SK-N-SH treated with all-trans-retinoic acid at 6 μM for 48 hours (cell line): ENCODE results near the gene PDLIM7.

Experiments used
- ATAC-seq: fragments of 200-7000 bp; cut with Tn5 transposase; 3 replicates; pipeline ENCODE4 v1.9.1; 2020; ENCODE audit warnings: mild to moderate bottlenecking, moderate library complexity
- ARNTL ChIP-seq: fragments of 450-650 bp; formaldehyde crosslinking; IDR thresholded peaks from 2 replicates; pipeline ENCODE4 v1.5.0; 2020; ENCODE audit warnings: low read depth, mild to moderate bottlenecking, moderate library complexity, borderline replicate concordance
- CREB5 ChIP-seq: fragments of 250-450 bp; sonication (Bioruptor Pico); IDR thresholded peaks from 2 replicates; pipeline ENCODE4 v1.5.1; 2020; ENCODE audit warnings: low read depth, mild to moderate bottlenecking, moderate library complexity
- CSRNP3 ChIP-seq: fragments of 250-450 bp; sonication (Bioruptor Pico); IDR thresholded peaks from 2 replicates; pipeline ENCODE4 v1.5.1; 2021; ENCODE audit warnings: mild to moderate bottlenecking, moderate library complexity
- ESRRG ChIP-seq: fragments of 250-450 bp; sonication (Bioruptor Pico); IDR thresholded peaks from 2 replicates; pipeline ENCODE4 v1.6.1; 2021; ENCODE audit warnings: mild to moderate bottlenecking
- GLIS3 ChIP-seq: fragments of 250-450 bp; sonication (Bioruptor Pico); IDR thresholded peaks from 2 replicates; pipeline ENCODE4 v1.5.0; 2020; ENCODE audit warnings: mild to moderate bottlenecking, moderate library complexity
- PPARA ChIP-seq: fragments of 250-450 bp; sonication (Bioruptor Pico); IDR thresholded peaks from 2 replicates; pipeline ENCODE4 v1.5.0; 2020; ENCODE audit warnings: mild to moderate bottlenecking, borderline replicate concordance
- RARB ChIP-seq: fragments of 250-450 bp; sonication (Bioruptor Pico); IDR thresholded peaks from 2 replicates; pipeline ENCODE4 v1.8.0; 2021; ENCODE audit warnings: mild to moderate bottlenecking, moderate library complexity
- SNAI2 ChIP-seq: fragments of 250-450 bp; sonication (Bioruptor Pico); IDR thresholded peaks from 2 replicates; pipeline ENCODE4 v1.5.0; 2020; ENCODE audit warnings: mild to moderate bottlenecking, moderate library complexity
- TCF4 ChIP-seq: fragments of 250-450 bp; sonication (Bioruptor Pico); IDR thresholded peaks from 2 replicates; pipeline ENCODE4 v1.8.0; 2021; ENCODE audit warnings: mild to moderate bottlenecking, moderate library complexity, borderline replicate concordance
- TOX ChIP-seq: fragments of 250-450 bp; sonication (Bioruptor Pico); IDR thresholded peaks from 2 replicates; pipeline ENCODE4 v1.8.0; 2021; ENCODE audit warnings: mild to moderate bottlenecking, moderate library complexity, borderline replicate concordance
- ZC3H10 ChIP-seq: fragments of 250-450 bp; sonication (Bioruptor Pico); IDR thresholded peaks from 2 replicates; pipeline ENCODE4 v1.5.1; 2021; ENCODE audit warnings: mild to moderate bottlenecking, moderate library complexity
- ZNF565 ChIP-seq: fragments of 450-650 bp; formaldehyde crosslinking; conservative IDR thresholded peaks from 2 replicates; pipeline ENCODE4 v1.5.0; 2020; ENCODE audit warnings: low read depth, mild to moderate bottlenecking, moderate library complexity
- ZNF70 ChIP-seq: fragments of 450-650 bp; formaldehyde crosslinking; IDR thresholded peaks from 2 replicates; pipeline ENCODE4 v1.5.0; 2020; ENCODE audit warnings: mild to moderate bottlenecking, moderate library complexity
- TF ChIP-seq, protein P1 (sequence below): fragments of 250-450 bp; sonication (Bioruptor Pico); IDR thresholded peaks from 2 replicates; pipeline ENCODE4 v1.8.0; 2021; ENCODE audit warnings: low read depth, mild to moderate bottlenecking, moderate library complexity, borderline replicate concordance
- TF ChIP-seq, protein P2 (sequence below): fragments of 250-450 bp; sonication (Bioruptor Pico); IDR thresholded peaks from 2 replicates; pipeline ENCODE4 v1.8.0; 2020; ENCODE audit warnings: mild to moderate bottlenecking, moderate library complexity, borderline replicate concordance

The PDLIM7 gene

GRCh38 chr5:177507165-177507564 lies 9.8 kb upstream of the PDLIM7 start (continued):
- TF ChIP-seq CSRNP3 (no peak), SNAI2 (CRISPR knock-in tag) (no peak)

GRCh38 chr5:177505075-177505474 lies 7.7 kb upstream of the PDLIM7 start:
- TF ChIP-seq ZNF70 (CRISPR knock-in tag) (no peak), ZNF565 (CRISPR knock-in tag) (no peak), GLIS3 (no peak)
- TF ChIP-seq, protein P1, sequence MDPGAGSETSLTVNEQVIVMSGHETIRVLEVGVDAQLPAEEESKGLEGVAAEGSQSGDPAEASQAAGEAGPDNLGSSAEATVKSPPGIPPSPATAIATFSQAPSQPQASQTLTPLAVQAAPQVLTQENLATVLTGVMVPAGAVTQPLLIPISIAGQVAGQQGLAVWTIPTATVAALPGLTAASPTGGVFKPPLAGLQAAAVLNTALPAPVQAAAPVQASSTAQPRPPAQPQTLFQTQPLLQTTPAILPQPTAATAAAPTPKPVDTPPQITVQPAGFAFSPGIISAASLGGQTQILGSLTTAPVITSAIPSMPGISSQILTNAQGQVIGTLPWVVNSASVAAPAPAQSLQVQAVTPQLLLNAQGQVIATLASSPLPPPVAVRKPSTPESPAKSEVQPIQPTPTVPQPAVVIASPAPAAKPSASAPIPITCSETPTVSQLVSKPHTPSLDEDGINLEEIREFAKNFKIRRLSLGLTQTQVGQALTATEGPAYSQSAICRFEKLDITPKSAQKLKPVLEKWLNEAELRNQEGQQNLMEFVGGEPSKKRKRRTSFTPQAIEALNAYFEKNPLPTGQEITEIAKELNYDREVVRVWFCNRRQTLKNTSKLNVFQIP (CRISPR knock-in tag): no peak
- TF ChIP-seq, protein P2, sequence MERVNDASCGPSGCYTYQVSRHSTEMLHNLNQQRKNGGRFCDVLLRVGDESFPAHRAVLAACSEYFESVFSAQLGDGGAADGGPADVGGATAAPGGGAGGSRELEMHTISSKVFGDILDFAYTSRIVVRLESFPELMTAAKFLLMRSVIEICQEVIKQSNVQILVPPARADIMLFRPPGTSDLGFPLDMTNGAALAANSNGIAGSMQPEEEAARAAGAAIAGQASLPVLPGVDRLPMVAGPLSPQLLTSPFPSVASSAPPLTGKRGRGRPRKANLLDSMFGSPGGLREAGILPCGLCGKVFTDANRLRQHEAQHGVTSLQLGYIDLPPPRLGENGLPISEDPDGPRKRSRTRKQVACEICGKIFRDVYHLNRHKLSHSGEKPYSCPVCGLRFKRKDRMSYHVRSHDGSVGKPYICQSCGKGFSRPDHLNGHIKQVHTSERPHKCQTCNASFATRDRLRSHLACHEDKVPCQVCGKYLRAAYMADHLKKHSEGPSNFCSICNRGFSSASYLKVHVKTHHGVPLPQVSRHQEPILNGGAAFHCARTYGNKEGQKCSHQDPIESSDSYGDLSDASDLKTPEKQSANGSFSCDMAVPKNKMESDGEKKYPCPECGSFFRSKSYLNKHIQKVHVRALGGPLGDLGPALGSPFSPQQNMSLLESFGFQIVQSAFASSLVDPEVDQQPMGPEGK (CRISPR knock-in tag): no peak
- ATAC-seq: no peak

GRCh38 chr5:177504086-177505056 lies 7.0 kb upstream of the PDLIM7 start:
- no peak for TF ChIP-seq RARB (CRISPR knock-in tag)
- no peak for TF ChIP-seq ZC3H10 (CRISPR knock-in tag)
- TF ChIP-seq ESRRG (CRISPR knock-in tag): no peak
- TF ChIP-seq, all 23 proteins: peak for 0

GRCh38 chr5:177503351-177504085 lies 6.1 kb upstream of the PDLIM7 start:
- no peak for ATAC-seq
- TF ChIP-seq RARB (CRISPR knock-in tag) (no peak), GLIS3 (no peak), PPARA (no peak), TCF4 (CRISPR knock-in tag) (no peak), SNAI2 (CRISPR knock-in tag) (no peak), CSRNP3 (no peak), TOX (CRISPR knock-in tag) (no peak), ARNTL (CRISPR knock-in tag) (no peak)
- TF ChIP-seq, protein P2 (CRISPR knock-in tag): no peak
- TF ChIP-seq, all 23 proteins: peak for 0

More at GRCh38 chr5:177504086-177505056, 7.0 kb upstream of the PDLIM7 start:
- ATAC-seq: no peak

- no peak for ATAC-seq
- no peak for TF ChIP-seq CSRNP3
- no peak for TF ChIP-seq CREB5 (CRISPR knock-in tag)
- TF ChIP-seq, protein P1 (CRISPR knock-in tag): no peak
- TF ChIP-seq, protein P2 (CRISPR knock-in tag): no peak
Measured at GRCh38 chr5:177502886-177503285, 5.5 kb upstream of the PDLIM7 start.
